Renal cortex interstitium (tissue), 3 donors: ENCODE measurements around the gene CSE1L. TPM values are rescaled to one million over a fixed set of nuclear protein-coding genes. Genes with fewer than 3 reads are reported as not detected.

ENCODE experiments used
- polyA plus RNA-seq, 3 donors: library from polyadenylated mRNA; unstranded; fragments of 120-200 nt; gene quantifications; one replicate each; pipeline ENCODE4 v1.2.1, GENCODE V29; 2013; ENCODE audit not compliant: insufficient read length in 3 of 3

The CSE1L gene
- polyA plus RNA-seq, 3 donors, result 89.9 to 117 (median 105) TPM

Other genes starting within 250 kb of the CSE1L start
- 10 to 100 TPM; 12.2 to 16.7 (median 14.1) TPM for gene PREX1, start 218.3 kb upstream of the CSE1L start, polyA plus RNA-seq
- 10 to 100 TPM; 24.5 to 31.0 (median 28.4) TPM for gene ARFGEF2, start 124.6 kb upstream of the CSE1L start, polyA plus RNA-seq
- gene STAU1, start 142.0 kb downstream of the CSE1L start, polyA plus RNA-seq, result 100 to 1,000 TPM; 111 to 121 (median 119) TPM
- gene DDX27, start 173.1 kb downstream of the CSE1L start, polyA plus RNA-seq, result 10 to 100 TPM; 47.1 to 52.0 (median 48.4) TPM
- 10 to 100 TPM; 14.4 to 17.1 (median 16.0) TPM for gene ZNFX1, start 231.7 kb downstream of the CSE1L start, polyA plus RNA-seq